Thoracic aorta (tissue), 2 donors: ENCODE data around the gene SLC26A1. TPM values are rescaled to one million over a fixed set of nuclear protein-coding genes. Genes with fewer than 3 reads are reported as not detected.

Source experiments
- ATAC-seq: fragments of 150-250 bp; one replicate; pipeline ENCODE4 v1.8.0; 2017; ENCODE audit warnings: low read depth; ENCODE audit not compliant: insufficient number of reproducible peaks, low FRiP score
- DNase-seq: peaks from one replicate; pipeline ENCODE4 v3.0.0-alpha.2; 2020; ENCODE audit warnings: low spot score
- H3K27ac ChIP-seq, 2 donors: fragments of 200-600 bp; sonication (generic); 1 replicate in 1 of 2; 2 replicates in 1 of 2; pipeline ENCODE4 v1.5.1; 2016; ENCODE audit warnings: mild to moderate bottlenecking in 2 of 2, moderate library complexity in 2 of 2
- H3K27me3 ChIP-seq: fragments of 200-600 bp; sonication (generic); replicated peaks from 2 replicates; pipeline ENCODE4 v1.6.0; 2016; ENCODE audit warnings: mild to moderate bottlenecking; ENCODE audit not compliant: insufficient read depth
- H3K36me3 ChIP-seq: fragments of 200-600 bp; sonication (generic); one replicate; pipeline ENCODE4 v1.5.1; 2016
- H3K4me1 ChIP-seq, 2 donors: fragments of 200-600 bp; sonication (generic); 1 replicate in 1 of 2; 2 replicates in 1 of 2; pipeline versions ENCODE4 v1.5.1 to v1.6.0; 2016; ENCODE audit warnings: low read depth in 2 of 2, mild to moderate bottlenecking in 1 of 2; ENCODE audit not compliant: control insufficient read depth in 1 of 2
- H3K4me3 ChIP-seq: fragments of 200-600 bp; sonication (generic); 2 replicates; pipeline ENCODE4 v1.5.1; 2016; ENCODE audit warnings: mild to moderate bottlenecking
- H3K9me3 ChIP-seq: fragments of 200-600 bp; sonication (generic); 2 replicates; pipeline ENCODE4 v1.5.1; 2016
- total RNA-seq, 2 donors: library from RNA; depleted of rRNA; stranded (reverse); fragments of >200 nt; gene quantifications; one replicate each; pipeline versions ENCODE4 v1.1.0 to v1.2.3, GENCODE V29; 2016
- TF ChIP-seq, protein P1 (sequence below): fragments of 200-600 bp; sonication (generic); IDR thresholded peaks from one replicate; pipeline ENCODE4 v1.5.1; 2019; ENCODE audit warnings: antibody characterized with exemption

SLC26A1 gene, protein sequence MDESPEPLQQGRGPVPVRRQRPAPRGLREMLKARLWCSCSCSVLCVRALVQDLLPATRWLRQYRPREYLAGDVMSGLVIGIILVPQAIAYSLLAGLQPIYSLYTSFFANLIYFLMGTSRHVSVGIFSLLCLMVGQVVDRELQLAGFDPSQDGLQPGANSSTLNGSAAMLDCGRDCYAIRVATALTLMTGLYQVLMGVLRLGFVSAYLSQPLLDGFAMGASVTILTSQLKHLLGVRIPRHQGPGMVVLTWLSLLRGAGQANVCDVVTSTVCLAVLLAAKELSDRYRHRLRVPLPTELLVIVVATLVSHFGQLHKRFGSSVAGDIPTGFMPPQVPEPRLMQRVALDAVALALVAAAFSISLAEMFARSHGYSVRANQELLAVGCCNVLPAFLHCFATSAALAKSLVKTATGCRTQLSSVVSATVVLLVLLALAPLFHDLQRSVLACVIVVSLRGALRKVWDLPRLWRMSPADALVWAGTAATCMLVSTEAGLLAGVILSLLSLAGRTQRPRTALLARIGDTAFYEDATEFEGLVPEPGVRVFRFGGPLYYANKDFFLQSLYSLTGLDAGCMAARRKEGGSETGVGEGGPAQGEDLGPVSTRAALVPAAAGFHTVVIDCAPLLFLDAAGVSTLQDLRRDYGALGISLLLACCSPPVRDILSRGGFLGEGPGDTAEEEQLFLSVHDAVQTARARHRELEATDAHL
- not detected for total RNA-seq

DNA sequence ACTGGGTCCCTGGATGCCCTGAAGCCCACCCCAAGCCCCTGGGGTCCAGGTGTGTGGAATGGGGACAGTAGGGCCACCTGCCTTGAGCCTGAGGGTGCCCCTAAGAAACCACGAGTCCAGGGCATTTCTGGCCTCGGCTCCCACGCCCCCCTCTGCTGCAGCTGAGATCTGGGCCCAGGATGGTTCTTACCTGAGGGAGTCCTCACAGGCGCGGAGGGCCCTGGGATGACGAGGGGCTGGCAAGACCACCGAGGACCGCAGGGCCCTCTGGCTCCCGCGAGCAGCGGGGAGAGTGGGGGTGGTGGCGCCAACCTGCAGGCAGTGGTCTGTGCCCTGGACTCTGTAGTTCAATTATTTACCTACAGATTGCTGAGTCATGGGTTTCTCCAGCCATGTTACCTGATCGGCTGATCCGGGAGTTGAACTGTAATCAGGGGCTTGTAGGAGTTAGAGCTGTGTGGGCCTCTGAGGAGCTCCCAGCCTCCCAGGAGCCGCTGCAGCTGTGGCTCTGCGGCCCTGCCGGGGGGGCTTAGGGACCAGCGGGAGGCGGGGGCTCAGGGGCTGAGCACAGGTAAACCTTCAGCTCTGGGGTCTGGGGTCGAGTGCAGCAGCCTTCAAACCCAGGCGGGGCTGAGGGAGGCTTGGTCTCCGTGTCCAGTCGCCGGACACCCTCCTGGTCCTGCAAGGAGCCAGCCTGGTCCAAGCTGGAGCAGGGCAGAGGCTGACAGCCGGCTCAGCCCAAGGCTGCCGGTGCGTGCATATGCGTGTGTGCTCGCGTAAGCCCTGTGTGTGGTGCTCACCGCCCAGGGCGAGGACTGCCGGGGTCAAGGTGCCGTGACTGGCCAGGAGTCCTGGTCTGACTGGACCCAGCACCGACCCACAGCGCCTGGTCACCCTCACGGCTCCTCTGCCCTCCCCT, at the start of gene SLC26A1:
Gene SLC26A1 (minus strand): TSS at position 294 of the 919 bp plus-strand sequence. CDS start 1,701 bp downstream, outside the sequence.
- TF ChIP-seq, protein P1, sequence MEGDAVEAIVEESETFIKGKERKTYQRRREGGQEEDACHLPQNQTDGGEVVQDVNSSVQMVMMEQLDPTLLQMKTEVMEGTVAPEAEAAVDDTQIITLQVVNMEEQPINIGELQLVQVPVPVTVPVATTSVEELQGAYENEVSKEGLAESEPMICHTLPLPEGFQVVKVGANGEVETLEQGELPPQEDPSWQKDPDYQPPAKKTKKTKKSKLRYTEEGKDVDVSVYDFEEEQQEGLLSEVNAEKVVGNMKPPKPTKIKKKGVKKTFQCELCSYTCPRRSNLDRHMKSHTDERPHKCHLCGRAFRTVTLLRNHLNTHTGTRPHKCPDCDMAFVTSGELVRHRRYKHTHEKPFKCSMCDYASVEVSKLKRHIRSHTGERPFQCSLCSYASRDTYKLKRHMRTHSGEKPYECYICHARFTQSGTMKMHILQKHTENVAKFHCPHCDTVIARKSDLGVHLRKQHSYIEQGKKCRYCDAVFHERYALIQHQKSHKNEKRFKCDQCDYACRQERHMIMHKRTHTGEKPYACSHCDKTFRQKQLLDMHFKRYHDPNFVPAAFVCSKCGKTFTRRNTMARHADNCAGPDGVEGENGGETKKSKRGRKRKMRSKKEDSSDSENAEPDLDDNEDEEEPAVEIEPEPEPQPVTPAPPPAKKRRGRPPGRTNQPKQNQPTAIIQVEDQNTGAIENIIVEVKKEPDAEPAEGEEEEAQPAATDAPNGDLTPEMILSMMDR = no peak
- ATAC-seq (no peak), DNase-seq (no peak)
- H3K4me1 ChIP-seq = peaks cover 5 to 9% of the 10 kb centered on the region in 2 donors
- H3K9me3 ChIP-seq = no peaks in the 10 kb centered on the region
- no peak within 1 kb of the TSS for H3K4me3 ChIP-seq
- peaks cover 5% of the 10 kb centered on the region for H3K27me3 ChIP-seq
- no peaks in the 10 kb centered on the region for H3K36me3 ChIP-seq
- no peak within 1 kb of the TSS for H3K27ac ChIP-seq

DNA sequence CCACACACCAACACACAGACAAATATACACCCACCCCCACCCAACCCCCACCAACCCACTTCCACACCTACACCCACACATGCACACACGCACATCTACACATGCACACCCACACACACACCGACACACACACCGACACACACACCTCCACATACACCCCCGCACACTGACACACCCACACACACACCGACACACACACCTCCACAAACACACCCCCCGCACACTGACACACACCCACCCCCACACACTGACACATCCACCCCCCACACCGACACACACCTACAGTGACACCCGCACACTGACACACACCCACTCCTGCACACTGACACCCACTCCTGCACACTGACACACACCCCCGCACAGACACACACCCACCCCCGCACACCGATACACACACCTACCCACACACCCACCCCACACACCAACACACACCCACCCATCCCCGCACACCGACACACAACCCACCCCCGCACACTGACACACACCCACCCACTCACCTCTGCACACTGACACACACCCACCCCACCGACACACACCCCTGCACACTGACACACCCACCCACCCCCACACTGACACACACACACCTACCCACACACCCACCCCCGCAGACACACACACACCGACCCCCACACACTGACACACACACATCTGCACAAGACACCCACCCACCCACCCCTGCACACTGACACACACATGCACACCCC, 49.3 kb upstream of the SLC26A1 start:
- DNase-seq (no peak), ATAC-seq (no peak)
- Histone ChIP-seq H3K36me3 (no peaks in the 10 kb centered on the region), H3K9me3 (no peaks in the 10 kb centered on the region), H3K27ac (peak overlapping the region in 1 of 2 donors; percentile 94), H3K4me1 (peaks cover 55 to 76% of the 10 kb centered on the region in 2 donors), H3K27me3 (no peaks in the 10 kb centered on the region), H3K4me3 (no peak overlapping the region)
- TF ChIP-seq, protein P1 = no peak

DNA sequence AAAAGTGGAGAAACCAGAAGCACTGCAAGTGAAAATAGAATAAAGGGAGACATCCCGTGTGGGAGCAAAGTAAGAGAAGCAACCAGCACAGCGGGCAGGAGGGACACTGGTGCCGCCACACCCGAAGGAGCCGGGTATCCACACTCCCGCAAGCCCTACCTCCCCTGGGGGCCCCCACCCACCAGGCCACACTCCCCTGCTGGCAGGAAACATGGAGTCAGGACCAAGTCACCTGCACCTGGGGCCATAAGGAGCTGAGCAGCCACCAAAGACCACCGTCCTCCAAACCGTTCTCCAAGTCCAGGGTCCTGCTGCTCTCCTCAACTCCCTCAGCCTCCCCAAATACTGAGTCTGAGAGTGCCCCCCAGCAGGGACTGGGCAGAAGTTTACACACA, 48.7 kb upstream of the SLC26A1 start:
- Histone ChIP-seq H3K36me3 (no peaks in the 10 kb centered on the region), H3K27me3 (no peaks in the 10 kb centered on the region), H3K4me3 (peak overlapping the region; percentile 37), H3K27ac (peak overlapping the region; percentile 85 to 94), H3K4me1 (peaks cover 50 to 76% of the 10 kb centered on the region in 2 donors), H3K9me3 (no peaks in the 10 kb centered on the region)
- DNase-seq (no peak), ATAC-seq (no peak)
- TF ChIP-seq, protein P1 = no peak

DNA sequence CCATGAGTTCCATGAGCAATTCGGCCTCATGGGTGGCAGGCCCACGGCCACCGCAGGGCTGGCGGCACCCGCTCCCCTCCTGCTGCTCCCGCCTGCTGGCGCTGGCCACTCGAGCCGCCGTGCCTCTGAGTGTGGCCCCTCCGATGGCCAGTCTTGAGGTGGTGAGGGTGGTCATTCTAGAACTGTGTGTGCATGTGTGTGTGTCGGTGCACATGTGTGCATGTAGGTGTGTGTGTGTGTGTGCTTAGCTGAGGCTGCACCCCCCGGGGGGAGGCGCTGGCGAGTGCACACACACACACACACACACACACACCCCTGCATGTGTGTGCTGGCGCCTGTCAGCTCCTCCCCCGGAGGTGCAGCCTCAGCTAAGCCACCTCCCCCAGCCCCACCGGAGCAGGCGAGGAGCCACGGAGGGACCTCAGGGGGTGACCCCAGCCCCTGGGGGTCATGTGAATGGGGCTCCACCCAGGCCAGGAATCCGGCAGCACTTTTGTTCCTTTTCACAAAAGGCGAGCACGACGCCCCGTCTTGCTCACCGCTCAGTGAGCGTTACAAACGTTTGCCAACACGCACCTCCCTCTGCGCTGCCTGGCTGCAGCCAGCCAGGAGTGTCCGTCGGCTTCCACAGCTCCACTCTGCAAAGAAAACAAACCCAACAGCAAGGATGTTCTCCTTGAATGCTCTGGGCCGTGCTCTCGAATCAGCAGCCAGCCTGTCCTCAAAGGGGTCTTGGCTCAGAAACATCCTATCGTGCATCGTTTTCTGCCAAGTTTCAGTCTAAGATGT, 48.1 kb upstream of the SLC26A1 start:
- H3K9me3 ChIP-seq = no peaks in the 10 kb centered on the region
- no peaks in the 10 kb centered on the region for H3K27me3 ChIP-seq
- DNase-seq (no peak), ATAC-seq (no peak)
- no peaks in the 10 kb centered on the region for H3K36me3 ChIP-seq
- peak overlapping the region; percentile 37 for H3K4me3 ChIP-seq
- H3K4me1 ChIP-seq = peaks cover 52 to 79% of the 10 kb centered on the region in 2 donors
- H3K27ac ChIP-seq = peak overlapping the region; percentile 85 to 94
- TF ChIP-seq, protein P1 = no peak
